NCI-H69 (cell line): ENCODE results near the gene CACNA1C.

Source experiments
- DNase-seq: peaks from one replicate; lab custom pipeline; 2025; lab: John Stamatoyannopoulos, UW

Gene CACNA1C

DNA sequence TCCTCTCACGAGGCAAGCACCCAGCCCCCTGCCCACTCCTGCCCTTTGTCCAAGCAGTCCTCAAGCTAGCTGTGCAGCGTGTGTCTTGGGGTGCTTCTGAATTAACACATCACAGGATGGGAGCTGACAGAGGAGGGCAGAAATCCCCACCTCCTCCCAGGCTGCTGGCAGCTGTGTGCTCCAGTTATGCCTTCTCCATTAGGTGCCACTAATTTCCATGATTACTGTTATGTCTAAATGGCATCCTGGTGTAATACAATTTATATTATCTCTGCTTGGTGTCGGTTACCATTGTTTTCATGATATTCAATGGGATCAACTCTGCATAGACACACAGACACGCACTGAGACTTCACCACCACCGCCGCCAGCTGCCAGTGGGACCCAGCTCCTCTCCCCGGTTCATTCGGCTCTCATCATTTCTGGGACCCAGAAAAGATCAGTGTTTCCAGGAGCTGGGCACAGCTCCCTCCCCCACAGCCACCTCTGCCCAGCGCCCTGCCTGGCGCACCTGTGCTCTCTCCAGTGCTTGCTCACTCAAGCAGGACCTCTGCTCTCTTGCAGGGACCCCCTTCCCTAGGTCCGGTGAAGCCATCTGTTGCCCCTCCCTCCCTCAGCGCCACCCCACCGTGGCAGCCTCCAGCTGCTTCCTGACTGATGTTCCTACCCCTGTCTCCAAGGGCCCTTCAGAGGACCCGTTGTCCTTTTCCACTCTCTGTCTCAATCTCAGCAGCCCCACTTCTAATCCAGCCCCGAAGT lies 574.5 kb downstream of the CACNA1C start:
- DNase-seq, result peak; percentile 93

DNA sequence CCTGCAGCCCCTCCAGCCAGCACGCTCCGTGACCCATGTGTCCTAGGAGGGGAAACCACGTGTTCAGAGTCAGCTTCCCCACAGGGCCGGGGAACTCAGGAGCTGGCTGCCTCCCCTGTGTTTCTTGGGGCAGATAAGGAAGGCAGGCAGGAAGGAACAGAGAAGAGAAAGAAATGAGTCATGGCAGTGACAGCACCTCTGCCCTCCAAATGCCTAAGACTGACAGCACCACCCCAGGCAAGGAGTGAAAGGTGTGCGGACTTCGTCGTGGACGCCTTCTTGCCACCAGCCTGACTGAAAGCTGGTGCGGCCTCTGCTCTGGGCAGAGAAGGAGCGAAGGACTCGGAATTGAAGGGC lies 575.0 kb downstream of the CACNA1C start:
- no peak for DNase-seq

DNA sequence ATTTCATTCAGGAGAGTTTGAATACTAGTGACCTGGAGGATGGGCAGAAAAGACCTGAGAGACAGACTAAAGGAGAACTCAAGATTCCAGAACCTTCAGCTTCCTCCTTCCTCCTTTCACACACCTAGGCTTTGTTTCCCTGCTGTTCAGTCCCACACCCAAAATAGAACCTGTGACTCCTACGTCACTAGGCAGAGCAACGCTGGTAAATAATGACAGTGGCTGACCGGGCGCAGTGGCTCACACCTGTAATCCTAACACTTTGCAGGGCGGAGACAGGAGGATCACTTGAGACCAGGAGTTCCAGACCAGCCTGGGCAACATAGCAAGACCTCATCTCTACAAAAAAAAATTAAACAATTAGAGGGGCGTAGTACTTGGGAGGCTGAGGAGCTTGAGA lies 575.6 kb downstream of the CACNA1C start:
- no peak for DNase-seq

DNA sequence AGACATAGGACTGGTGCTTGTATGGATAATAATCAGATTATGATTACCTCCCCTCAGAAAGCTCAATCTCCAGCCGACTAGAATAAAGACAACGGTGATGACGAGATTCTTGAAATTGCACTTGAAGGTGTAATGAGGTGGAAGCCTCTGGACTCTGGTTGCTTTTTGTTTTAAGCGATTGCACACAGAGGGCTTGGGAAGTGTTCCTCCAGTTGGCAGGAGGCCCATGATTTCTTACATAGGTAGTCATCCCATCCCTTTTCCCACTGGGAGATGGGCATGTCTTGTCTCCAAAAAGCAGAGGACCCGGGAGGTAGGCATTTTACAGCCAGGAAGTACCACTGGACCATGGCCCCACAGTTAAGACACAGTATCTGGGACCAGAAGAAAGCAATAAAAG lies 576.3 kb downstream of the CACNA1C start:
- DNase-seq, result peak; percentile 18

DNA sequence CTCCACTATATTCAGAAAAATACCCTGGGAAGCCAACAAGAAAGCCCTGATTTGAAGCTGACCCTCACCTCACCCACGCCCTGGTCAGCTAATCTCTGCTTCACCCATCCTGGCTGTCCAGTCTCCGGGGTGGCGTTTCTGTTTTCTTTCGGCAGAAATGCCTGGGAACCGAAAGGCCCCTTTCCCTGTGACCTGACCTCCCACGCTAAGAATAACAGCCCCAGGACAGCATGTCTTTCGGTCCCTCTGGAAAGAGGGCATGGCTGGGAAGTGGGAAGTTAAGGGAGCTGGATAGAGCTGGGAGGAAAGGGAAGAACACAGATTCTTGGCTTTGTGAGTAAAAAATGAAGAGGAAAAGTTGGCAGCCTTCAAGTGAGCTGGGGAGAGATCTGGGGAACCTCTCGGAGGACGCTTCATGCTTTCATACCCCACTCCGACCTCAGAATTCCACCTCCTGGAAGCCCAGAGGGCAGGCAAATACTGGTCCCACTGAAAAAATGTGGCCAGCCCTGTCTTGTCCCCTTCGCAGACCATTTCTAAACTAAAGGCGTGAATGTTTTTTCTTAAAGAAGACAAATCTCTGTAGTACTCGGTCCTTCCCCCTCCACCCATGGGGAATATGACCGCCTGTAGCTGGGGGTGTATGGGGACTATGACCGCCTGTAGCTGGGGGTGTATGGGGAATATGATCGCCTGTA lies 579.0 kb downstream of the CACNA1C start:
- no peak for DNase-seq

DNA sequence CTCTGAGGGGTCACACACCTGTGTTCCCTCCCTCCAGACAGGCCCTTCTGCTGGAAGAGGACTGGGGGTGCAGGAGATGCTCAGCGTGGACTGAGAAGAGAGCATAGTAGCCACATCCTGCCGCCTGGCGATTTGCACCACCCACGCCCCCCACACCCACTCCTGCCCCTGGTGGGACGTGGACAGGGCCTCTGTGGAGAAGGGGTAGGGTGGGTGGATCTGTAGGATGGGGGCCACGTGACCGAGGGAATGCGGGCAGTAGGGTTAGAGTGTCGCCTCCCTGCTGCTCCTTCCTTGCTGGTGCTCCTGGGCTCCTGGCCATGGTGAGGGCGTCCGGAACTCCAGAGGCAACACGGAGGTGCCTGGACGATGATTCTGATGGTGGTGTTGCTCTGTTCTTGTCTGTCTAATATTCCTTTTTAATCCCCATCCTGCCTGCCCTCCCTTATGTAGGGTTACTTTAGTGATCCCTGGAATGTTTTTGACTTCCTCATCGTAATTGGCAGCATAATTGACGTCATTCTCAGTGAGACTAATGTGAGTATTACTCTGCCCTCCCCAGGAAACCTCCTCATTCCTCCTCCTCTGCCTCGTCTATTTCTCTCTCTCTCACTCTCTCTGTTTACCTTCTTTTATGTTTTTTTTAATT lies 580.5 kb downstream of the CACNA1C start:
- DNase-seq, result peak; percentile 62

DNA sequence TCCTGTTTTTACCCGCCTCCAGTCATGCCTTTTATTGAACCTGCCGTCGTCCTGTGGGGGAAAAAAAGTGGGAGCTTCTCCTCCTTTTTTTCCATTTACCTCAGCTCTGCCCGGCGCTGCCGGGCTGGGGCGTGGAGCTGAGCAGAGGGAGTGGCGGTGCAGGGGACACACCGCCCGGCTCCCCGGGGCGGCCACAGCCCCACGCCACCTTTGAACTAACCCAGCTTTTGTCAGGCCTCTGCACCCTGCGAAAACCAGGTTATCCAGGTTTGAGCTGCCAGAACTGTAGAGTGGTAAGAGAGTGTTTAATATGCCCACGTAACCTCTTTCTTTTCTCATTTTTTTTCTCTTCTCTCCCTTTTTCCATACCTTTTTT lies 581.0 kb downstream of the CACNA1C start:
- DNase-seq, result peak; percentile 62

DNA sequence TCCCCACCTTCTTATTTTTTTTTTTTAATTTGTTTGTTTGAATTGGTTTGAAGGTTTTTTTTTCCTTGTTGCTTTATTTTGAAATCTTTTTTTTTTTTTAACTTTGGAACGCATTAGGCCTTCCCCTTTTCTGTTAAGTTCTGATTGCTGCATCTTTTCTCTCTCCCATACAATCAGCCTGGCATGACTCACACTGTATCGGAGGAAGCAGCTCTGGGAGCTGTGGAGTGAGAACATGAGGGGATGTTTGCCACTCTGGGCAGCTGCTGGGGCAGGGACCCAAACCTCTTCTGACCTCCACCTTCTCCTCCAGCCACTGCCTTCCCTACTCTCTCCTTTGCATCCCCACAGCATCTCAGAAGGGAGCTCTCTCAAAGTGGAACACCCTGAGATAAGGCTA lies 581.7 kb downstream of the CACNA1C start:
- DNase-seq, result no peak

DNA sequence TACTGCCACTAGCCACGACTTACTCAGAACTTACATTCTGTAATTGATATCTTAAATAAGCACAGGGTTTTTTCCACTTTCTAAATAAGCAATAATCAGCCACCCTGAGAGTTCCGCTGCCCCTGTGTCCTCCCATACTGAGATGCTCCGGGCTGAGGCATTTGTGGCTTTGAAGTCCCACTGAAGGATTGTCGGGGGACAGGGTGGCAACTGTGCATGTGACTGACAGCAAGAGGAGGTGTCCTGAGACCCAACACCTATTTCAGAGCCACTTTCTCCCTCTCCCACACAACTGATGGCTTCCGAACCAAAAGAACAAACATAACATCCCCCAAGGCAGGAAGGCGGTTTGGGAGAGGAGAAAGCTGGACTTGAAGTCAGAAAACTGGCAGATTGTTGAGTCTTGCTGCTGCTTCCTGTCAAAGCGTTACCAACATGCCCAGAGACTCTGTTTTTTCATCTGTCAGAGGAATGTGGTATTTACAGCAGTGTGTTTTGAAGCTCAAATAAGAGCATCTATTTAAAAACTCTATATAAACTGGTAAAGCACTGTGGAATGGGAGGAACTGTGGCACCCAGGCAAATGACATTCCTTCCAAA lies 584.1 kb downstream of the CACNA1C start:
- no peak for DNase-seq

DNA sequence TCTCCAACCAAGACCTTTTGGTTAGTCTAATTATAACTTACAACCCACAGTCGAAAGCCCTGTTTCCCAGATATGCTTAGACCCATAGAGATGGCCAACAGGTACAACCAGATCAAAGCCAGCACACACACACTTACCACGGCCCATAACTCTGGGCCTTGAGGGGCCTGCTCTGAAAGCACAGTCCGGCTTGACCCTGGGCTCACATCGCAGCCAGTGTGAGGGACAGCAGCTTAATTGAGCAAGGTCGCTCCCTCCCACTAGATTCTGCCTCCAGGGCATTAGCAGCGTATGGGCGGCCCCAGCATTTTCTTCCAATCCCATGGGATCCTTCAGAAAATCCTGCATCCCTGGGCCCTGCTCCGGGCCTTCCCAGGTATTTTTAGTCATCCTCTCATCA lies 584.6 kb downstream of the CACNA1C start:
- DNase-seq, result no peak

DNA sequence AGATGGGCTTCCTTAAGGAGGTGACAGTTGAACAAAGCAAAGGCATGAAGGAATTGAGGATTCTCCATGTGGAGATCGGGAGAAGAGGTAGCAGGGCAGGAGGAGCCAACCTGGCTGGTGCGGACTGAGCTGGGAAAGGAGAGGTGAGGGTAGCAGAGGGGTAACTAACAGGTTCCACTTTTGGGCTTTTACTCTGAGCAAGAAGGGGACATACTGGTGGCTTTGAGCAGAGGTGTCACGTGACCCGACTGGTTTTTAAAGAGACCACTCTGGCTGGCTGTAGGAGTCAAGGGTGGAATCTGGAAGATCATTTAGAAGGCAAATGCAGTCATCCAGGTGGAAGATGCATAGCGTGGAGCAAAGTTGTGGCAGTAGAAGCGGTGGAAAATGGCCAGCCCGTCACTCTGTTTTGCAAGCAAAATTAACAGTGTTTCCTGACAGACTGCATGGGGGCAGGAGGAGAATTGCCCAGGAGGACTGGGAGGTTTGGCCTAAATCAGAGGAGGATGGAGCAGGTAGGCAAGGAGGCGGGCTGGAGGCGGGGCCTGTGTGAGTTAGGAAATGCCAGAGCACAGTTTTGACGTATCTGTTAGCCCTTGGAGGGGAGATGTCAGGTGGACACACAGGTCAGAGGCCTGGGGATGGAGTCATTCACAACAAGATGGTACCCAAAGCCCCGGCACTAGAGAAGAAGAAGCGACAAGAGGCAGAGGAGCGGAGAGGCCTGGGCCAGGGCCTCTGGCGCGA lies 585.7 kb downstream of the CACNA1C start:
- DNase-seq, result no peak

DNA sequence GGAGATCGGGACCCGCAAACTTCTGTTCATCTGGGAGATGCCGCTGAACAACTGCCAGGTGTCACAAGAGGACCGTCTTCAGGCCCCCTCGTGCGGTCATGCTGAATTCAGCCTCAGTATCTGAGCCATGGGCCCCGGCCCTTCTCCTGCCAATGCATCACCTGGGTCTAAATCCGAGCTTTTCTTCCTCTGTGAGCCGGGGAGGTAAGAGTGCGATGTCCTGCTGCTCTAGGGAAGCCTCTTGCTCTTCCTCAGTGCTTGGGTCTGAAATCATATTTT lies 586.2 kb downstream of the CACNA1C start:
- DNase-seq, result no peak

DNA sequence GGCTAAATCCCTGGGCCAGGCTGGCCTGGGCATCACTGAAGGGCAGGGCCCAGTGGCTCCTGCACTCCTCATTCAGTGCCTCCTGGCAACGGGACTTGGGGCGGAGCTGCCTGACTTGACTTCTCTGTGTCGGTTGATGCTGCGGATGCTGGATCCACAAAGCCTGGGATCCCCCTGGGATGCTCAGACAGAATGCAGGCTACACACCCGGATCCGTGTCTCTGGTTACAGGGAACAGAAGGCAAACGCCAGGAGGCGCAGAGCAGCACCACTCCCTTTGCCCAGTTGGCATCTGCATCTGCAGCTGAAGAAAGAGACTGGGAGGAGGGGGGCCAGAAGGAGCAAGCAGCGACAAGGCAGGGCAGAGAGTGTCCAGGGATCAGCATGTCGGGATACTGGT lies 587.5 kb downstream of the CACNA1C start:
- DNase-seq, result peak; percentile 91

DNA sequence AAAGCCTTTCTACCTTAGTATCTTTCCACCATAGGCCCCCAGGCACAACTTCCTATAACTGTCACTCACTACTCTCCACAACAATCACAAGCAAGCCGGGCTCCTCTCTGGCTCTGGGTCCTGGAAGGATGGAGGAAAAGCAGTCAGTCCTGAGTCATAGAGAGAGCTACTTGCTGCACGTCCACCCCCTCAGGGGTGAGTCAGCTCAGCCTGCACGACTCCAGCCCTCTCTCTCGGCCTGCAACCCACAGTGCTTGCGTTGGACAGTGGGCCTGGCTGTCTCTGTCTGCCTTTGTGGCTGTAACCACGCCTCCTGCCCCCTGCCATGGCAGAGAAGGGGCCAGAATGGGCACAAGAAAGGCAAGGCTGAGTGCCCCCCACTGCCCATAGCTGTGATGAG lies 587.9 kb downstream of the CACNA1C start:
- peak; percentile 83 for DNase-seq

DNA sequence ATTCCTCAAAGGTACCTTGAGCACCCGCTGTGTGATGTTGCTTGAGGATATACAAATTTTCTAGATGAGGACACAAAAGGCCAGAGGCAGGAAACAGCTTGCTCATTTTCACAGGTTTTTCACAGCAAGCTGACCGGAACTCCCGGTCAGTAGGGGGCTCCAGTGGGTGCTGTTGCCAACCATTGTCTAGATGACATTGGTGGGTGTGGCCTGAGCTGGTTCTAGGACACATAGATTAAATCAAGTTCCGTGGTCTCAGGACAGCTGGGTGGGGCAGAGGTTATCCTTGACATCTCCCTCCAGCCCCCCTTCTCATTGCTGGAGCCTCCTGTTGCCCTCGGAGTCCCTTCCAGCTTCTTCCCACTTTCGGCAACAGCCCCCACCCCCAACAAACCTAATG lies 588.4 kb downstream of the CACNA1C start:
- peak; percentile 83 for DNase-seq

DNA sequence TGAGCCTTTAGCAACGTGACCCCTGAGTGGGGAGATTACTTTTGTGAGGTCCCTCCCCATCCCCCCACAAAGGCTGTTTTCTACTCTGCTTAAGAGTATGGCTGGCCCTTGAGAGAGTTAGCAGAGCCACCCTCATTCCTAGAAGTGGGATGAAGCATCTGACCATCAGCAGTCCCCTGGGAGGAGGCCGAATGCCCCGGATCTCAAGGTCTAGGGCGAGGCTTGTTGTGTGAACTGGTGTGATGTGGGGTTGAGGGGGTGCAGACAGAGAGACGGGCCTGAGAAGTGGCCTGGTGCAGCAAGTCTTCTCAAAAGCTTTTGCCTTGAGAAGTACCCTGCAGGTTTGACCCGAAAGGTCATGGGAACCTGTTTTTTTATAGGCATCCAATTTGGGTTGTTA lies 589.0 kb downstream of the CACNA1C start:
- DNase-seq, result no peak

DNA sequence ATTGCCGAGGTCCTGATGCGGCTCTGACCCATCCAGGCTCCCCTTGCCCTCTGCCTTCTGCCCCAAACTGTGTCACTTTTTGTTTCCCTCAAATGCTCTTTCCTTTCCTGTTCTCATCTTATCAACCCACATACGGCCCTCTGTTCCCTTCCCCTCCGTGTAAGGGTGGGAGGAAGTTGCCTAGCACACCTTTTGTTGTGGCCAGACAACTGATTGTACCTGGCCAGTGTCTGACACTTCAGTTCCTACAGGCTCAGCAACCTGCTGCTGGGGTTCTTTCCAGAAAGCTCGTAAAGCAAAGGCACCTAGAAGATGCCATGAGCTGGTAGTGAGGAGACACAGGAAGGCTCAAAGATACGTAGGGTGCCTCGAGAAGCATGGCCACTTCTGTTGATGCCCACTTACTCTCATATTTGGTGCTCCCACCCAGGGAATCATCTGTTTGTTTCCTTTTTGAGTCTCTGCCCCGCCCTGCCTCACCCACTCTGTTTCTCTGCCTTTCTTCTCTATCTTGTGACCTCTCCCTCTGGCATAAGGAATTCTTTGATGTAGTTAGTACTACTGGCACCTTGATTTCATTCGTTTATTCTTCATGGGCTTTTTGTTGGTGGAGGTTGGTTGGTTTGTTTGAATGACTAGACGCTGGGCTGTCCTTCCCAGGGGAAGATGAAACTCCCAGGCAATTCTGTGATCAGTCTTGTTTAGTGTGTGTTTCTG lies 589.5 kb downstream of the CACNA1C start:
- no peak for DNase-seq

DNA sequence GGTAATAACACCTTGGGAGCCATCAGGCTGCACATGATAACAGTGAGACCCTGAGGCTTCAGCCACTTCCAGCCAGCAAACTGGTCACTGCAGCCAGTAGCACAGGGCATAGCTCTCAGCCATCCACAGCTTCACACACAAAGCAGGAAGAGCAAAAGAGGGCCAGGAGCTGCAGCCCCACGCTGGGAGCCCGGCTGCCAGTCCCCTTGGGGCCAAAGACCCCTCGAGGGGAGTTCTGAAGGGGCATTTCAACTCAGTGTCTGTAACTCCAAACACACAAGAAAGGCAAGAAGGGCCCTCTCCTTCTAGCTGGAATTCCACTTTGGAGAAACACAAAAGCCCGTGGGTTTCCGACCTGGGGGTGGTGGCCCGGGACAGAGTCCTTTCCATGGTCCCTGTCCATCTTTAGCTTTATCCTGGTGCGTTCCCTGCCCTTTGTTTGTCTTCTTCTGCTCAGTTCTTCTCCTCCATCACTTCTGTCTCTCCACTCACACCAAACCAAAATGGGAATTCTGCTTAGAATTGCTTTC lies 590.2 kb downstream of the CACNA1C start:
- DNase-seq, result no peak

DNA sequence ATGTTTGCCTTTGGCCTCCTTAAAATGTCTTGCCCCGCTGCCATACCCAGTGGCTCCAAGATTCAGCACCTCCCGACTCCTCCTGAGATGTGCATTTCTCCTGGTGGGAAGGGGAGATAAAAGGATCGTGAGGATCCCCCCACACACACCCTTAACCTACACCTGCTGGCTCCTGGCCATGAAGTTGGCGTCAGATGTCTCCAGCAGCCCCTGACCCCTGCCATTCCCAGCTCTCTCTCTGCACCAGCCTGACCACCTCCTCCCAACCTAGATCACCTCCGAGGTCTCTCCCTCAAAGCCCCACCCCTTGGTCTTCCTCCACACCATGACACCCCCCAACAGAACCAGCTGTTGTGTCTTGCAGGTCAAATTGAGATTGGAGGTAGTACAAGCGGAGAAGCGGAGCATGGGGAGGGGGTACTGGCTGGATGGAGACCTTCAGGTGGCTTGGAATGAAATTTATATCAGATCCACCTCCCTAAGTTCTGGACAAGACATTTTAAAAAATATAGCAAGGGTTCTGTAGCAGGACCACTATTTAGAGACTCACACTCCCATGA lies 590.9 kb downstream of the CACNA1C start:
- DNase-seq, result no peak

DNA sequence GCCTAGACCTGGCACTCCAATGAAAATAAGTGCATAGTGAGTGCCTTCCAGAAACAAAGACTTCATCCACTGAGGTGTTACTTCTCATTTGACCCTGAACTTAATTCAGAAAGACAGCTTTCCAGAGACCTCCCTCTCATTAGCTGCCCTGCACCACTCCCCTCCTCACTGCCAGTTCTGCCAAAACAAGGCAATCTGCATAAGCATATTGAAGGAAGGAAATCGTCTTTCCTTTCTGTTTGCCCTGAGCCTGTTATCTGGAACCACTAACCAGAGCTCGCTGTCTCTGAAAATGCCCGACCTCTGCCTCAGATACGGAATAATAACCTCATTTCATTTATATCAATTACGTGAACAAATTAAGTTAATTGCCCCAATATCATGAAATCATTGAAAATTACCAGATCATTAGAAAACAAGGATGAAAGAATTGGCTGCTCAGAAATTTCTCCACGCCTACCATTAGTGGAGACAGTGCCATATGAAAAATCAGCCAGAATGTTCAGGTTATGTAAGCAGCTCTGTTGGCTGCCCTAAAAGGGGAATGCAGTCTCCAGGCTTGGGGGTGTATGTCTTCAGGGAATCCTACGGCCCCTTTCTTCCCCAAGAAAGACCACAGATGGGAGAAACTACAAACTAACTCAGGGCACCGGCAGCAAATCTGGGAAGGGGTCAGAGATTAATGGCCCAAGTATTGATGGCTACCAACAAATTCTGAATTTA lies 592.1 kb downstream of the CACNA1C start:
- no peak for DNase-seq

DNA sequence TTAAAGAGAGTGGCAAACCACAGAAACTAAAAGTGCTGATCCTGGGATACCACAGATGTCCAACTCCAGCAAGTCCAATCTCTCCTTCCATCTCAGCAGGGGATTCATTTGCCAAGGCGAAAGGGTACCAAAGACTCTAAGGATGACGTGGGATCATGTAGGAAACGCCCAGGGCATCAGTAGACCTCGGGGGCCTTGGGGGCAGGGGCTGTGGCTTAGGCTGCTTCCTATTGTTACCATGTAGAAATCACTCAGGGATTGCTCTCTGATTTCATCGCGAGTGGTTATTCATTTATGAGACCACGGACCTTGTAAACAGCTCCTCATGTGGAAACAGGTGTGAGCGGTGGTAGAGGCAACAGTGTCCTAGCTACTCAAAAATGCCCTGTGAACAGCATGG lies 592.7 kb downstream of the CACNA1C start:
- DNase-seq, result no peak
